DMS153 treated with DMSO at 0.1 percent for 48 hours (cell line): ENCODE results near the gene ZSCAN4.

Source experiments
- DNase-seq: peaks from one replicate; lab custom pipeline; 2025; ENCODE audit not compliant: unreplicated experiment; lab: John Stamatoyannopoulos, UW

Gene ZSCAN4

DNA sequence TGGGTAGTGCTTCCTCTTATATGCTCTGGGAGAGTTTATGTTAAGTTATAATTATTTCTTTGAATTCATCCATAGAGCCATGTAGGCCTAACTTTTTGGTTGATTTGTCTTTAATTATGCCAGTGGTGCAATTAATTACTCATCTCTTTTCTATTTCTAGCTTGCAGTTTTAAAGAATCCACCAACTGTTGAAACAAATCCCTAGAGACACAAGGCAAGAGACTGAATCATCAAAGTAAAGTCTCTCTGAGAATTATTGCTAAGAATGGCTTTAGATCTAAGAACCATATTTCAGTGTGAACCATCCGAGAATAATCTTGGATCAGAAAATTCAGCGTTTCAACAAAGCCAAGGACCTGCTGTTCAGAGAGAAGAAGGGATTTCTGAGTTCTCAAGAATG lies 7.1 kb downstream of the ZSCAN4 start:
- no peak for DNase-seq

DNA sequence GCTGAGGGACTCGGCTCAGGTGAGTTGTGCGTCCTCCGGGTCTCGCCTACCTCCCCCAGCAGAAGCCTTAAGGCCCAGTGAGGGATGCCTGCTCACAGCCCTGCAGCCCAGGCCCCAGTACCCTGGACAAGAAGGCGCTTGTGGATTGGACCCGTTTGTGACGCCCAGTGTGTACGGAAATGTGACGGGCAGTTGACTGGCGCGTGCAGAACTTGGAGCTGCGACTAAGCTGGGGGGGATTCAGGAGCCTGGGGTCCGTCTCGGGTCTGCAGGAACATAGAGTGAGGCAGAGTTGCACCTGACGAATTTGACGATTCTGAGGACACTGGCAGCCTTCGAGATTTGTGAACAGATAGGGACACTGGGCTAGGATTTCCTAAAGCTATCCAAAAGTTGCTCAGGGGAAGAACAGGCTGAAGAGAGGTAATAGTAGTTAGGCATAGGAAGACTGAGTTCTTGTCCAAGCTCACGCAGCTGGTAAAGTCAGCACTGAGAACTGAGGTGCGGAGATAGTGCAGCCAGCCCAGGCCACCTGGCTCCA lies 13.6 kb downstream of the ZSCAN4 start:
- no peak for DNase-seq

- no peak for DNase-seq
Observed at GRCh38 chr19:57686727-57687126, 18.0 kb downstream of the ZSCAN4 start.

- no peak for DNase-seq
Observed at GRCh38 chr19:57687363-57688010, 18.8 kb downstream of the ZSCAN4 start.

GRCh38 chr19:57688011-57688763 lies 19.5 kb downstream of the ZSCAN4 start:
- no peak for DNase-seq

- DNase-seq: no peak
Observed at GRCh38 chr19:57689750-57690149, 21.0 kb downstream of the ZSCAN4 start.

DNA sequence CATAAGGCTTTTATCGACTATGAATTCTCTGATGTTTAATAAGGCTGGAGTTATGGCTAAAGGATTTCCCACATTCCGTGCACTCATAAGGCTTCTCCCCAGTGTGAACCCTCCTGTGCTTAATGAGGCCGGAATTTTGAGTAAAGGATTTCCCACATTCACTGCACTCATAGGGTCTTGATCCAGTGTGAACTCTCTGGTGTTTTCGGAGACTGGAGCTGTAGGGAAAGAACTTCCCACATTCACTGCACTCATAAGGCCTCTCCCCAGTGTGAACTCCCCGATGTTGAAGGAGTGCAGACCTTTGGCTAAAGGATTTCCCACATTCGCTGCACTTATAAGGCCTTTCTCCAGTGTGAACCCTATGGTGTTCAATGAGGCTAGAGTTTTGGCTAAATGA lies 32.9 kb downstream of the ZSCAN4 start:
- DNase-seq: no peak

DNA sequence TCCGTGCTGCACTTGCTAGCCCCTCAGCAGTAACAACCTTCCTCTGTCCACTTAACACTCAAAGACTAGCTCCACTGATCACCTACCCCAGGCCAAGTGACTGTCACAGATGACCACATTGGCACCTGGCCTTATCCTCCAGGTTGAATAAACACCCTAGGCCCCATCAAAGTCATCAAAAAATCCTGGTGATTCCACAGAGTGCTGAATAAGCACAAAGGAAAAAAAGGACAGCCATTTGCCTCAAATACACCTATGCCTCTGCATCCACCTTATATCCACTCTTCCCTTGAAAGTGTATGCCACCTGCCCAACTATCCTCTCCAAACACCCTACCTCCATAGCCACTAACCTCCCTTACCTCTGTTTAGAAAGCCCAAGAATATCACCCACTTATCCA lies 37.6 kb downstream of the ZSCAN4 start:
- DNase-seq: no peak

GRCh38 chr19:57708641-57709361 lies 40.1 kb downstream of the ZSCAN4 start, which contains the start of gene ZNF154:
TSS of gene ZNF154 (minus strand) at chr19:57709204. CDS start at chr19:57708971, 233 bp downstream.
- no peak for DNase-seq

GRCh38 chr19:57709616-57710015 lies 40.9 kb downstream of the ZSCAN4 start:
- no peak for DNase-seq

- no peak for DNase-seq
Observed at GRCh38 chr19:57712222-57712621, 43.5 kb downstream of the ZSCAN4 start.

DNA sequence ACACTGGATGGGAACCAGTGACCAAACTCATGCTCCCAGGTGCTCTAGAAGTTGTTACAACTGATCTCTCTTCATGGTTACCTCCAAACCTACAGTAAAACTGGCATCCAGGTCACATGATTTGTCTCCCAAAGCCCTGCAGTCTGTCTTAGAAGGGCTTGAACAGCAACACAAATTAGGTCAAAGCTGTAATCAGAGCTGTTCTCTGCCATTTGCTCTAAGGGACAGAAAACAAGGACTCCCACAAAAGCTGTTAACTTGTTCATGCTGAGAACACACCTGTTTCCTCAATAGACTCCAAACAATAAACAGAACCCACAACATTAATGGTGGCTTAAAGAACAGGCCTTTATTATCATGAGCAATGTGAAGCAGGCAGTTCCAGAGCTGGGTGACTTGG lies 50.7 kb downstream of the ZSCAN4 start:
- DNase-seq: no peak

- no peak for DNase-seq
Observed at GRCh38 chr19:57719901-57720519, 51.3 kb downstream of the ZSCAN4 start.

GRCh38 chr19:57720878-57721277 lies 52.1 kb downstream of the ZSCAN4 start:
- DNase-seq: no peak
